ENCODE results near the gene PPP2R5A.
"Not testable (repeated sequence)": the region's sequence is repeated elsewhere in the genome, so short reads cannot be mapped to it uniquely, and the experiment has no call there.

PPP2R5A gene

GRCh38 chr1:212302745-212303383 is 17.7 kb downstream of the PPP2R5A start:
- no peak for DNase-seq

GRCh38 chr1:212305342-212305741 is 20.1 kb downstream of the PPP2R5A start:
- no peak for DNase-seq

- DNase-seq, result not testable (repeated sequence)
Observed at GRCh38 chr1:212305984-212306452, 20.8 kb downstream of the PPP2R5A start.

GRCh38 chr1:212309967-212310366 is 24.8 kb downstream of the PPP2R5A start:
- no peak for DNase-seq

DNA sequence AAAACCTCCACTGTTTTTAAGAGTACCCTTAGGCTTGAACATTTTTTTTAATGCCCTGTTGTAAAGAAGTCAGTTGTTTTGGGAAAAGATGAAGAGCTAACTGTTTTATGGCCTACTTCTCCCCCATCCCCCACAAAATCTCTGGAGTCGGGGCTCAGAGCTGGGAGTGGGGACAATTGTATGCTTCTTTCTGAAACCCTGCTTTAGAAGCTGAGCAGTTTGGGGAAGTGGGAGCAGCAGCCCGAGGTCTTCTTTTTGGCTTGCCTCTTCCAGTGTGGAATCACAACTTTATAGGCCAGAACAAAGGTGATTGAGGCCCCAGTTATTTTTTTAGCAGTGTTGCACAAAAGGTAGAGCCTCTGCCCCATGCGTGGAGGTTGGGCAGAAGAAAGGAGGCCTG is 25.2 kb downstream of the PPP2R5A start:
- no peak for DNase-seq

- no peak for DNase-seq
Observed at GRCh38 chr1:212311836-212312497, 26.8 kb downstream of the PPP2R5A start.

DNA sequence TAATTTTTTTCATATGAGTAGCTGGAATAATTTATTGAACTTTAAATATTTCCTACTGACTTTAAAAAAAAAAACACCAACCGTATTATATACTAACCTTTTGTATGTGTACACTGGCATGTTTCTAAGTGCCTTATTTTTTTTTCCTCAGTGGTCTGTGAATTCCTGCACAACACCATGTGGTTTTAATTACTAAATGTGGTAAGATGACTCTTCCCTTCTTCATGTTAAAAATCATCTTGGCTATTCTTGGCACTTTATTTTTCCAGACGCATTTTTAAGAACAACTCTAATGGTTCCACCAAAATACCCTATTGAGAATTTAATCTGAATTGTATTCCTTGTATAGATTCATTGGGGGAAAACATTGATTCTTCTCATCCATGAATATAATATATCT is 28.4 kb downstream of the PPP2R5A start:
- no peak for DNase-seq

GRCh38 chr1:212315184-212315583 is 30.0 kb downstream of the PPP2R5A start:
- no peak for DNase-seq

- peak; percentile 27 for DNase-seq
Observed at GRCh38 chr1:212315907-212316306, 30.7 kb downstream of the PPP2R5A start.

- DNase-seq, result no peak
Observed at GRCh38 chr1:212317916-212318315, 32.7 kb downstream of the PPP2R5A start.

- not testable (repeated sequence) for DNase-seq
Observed at GRCh38 chr1:212321031-212321430, 35.8 kb downstream of the PPP2R5A start.

DNA sequence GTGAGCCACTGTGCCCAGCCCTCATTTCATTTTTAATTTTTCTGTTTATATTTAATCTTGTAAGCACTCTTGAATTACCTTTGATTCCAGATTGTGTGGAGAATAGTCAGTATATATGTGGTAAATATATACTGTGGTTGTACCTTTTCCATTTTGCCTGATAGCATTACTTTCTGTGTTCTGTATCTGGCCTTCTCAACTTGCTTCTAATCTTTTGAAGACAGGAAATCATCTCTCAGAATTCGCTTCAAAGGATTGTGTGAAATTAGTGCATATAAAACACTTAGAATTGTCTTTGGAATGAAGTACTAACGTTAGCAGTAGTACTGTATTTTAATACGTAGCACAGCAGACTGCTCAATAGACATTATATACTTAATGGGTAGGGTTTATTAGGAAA is 37.9 kb downstream of the PPP2R5A start:
- no peak for DNase-seq

DNA sequence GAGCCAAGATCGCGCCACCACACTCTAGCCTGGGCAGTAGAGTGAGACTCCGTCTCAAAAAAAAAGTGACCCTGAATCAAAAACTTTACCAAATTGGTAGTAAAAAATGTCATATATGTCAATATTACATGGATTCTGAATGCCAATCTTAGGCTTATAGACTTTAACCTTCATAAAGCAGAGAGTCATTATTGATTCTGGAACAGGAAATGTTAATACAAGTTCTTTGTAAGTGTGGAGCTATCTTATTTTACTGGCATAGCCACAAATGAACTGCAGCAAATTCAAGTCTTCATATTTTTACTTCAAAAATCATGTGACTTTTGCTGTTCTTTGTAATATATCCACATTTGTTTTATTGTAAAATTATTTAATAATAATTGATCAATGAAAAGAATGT is 41.3 kb downstream of the PPP2R5A start:
- no peak for DNase-seq

DNA sequence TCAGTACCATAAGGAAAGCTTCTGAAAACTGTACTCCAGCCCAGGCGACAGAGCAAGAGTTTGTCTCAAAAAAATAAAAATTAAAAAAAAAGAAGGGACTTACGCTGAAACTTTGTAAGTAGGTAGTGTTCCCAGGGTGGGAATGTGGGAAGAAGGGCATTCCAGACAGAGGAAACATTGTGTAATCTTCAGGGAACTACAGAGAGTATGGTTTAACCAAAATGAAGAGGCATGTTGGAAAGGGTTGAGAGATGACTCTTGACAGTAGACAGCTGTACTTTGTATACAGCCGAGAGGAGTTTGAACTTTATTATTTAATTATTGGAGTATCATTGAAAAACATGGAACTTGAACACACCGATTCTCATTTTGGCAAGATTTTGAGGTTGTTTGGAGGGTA is 43.0 kb downstream of the PPP2R5A start:
- DNase-seq, result no peak

- no peak for DNase-seq
Observed at GRCh38 chr1:212329105-212329504, 43.9 kb downstream of the PPP2R5A start.

DNA sequence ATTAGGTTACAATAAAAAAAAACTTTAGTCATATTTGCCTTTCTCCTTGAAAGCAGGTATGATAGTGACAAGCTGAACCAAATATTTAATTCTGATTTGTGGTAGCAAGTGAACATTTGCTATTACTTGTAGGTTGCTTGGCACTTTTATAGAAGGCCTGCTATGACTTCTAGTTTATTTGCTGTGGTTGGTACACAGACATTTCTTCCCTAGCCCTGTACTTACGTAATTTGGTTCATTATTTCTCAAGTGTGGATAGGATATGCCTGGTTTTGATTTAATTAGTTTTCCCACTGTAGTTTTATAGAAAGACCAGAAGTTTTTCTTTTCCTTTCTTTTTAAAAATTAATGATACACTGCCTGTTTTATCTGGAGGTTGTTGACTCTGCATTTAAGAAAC is 55.9 kb downstream of the PPP2R5A start:
- no peak for DNase-seq

- no peak for DNase-seq
Observed at GRCh38 chr1:212344905-212345304, 59.7 kb downstream of the PPP2R5A start.

DNA sequence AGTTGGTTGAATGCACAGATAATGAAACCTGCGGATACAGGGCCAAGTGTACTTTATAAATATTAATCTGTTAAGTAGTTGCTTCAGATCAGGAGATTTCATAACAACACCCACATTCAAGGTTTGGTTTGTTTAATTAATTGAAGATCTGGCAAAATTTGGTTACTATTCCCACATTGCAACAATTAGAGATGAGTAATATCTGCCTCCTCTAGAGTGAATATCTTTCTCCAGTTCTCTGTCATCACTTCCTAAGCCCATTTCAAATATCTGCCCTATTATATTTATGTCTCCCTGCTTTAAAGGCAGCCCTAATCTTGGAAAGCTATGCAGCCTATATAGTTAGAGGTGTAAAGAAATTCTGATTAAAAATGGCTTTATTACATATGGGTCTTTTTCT is 61.4 kb downstream of the PPP2R5A start:
- DNase-seq, result no peak

DNA sequence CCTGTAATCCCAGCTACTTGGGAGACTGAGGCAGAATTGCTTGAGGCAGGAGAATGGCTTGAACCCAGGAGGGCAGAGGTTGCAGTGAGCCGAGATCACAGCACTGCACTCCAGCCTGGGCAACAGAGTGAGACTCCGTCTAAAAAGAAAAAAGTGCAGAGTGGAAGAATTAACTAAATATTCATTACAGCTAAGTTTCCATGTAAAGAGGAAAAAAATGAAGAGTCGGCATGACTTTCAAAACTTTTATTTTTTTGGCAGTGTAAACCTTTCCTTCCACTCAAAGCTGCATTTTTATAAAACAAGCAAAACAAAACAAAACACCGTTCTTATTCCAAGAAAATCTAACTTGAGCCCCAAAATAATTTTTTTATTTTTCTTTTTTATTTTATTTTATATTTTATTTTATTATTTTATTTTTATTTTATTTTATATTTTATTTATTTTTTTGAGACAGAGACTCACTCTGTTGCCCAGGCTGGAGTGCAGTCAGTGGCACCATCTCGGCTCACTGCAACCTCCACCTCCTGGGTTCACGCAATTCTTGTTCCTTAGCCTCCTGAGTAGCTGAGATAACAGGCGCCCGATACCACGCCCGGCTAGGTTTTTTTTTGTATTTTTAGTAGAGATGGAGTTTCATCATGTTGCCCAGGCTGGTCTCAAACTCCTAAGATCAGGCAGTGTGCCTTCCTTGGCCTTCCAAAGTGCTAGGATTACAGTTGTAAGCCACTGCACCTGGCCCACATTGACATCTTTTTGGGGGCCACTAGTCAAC is 66.6 kb downstream of the PPP2R5A start:
- no peak for DNase-seq

DNA sequence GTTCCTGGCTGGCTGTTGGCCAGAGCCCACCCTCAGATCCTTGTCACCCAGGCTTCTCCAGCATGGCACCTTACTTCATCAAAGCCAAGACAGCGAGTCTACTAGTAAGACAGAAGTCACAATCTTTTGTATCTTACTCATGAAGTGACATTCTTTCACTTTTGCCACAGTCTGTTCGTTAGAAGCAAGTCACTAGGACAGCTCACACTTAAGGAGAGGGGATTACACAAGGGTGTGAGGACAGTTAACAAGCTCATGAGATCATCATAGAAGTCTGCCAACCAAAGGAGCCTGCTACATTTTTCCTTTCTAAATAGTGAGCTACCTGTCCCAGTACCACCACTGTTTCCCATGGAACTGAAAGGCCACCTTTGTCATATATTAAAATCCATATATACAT is 68.0 kb downstream of the PPP2R5A start:
- no peak for DNase-seq

GRCh38 chr1:212354464-212354863 is 69.3 kb downstream of the PPP2R5A start:
- DNase-seq, result no peak

GRCh38 chr1:212355230-212355969 is 70.2 kb downstream of the PPP2R5A start:
- no peak for DNase-seq

DNA sequence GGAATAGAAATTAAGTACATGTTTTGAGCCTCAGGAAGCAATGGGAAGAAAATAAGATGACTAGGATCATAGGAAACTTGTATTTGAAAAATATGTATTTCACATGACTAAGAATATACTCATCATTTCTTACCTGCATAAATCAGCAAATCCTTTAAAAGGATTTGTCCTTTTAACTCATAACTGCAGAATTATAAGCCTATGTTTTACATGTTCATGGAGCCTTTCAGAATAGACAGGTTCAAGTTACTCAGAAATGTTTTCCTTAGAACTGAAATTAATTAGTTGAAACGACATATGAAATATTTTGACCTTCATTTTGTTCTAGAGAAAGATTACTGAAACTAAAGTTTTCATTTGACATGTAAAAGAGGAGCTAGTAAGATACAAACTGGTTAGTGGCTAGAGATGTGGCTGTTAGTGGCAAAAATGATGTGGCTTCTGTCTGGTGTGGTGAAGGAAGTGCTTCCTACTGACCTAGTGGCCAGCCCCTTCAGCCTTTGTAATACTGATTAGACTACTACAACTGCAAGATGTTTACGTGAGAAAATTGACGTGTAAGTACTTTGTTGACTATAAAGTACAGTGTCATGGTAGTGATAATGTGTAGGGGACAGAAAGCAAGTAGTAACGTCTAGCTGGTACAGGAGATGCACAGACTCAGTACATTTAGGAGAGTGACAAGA is 74.7 kb downstream of the PPP2R5A start:
- DNase-seq, result no peak

Data from NCI-H1105 treated with DMSO at 0.1 percent for 48 hours (cell line).